GM23338 (cell line): Measurements from ENCODE around the gene ITPR3. TPM values are rescaled to one million over a fixed set of nuclear protein-coding genes. Genes with fewer than 3 reads are reported as not detected.
A peak's percentile ranks its signal among the peaks of the same experiment; 100 is the strongest.

Experiments
- ATAC-seq: fragments of 200-7000 bp; cut with Tn5 transposase; 3 replicates; pipeline ENCODE4 v1.9.1; 2020
- DNase-seq: peaks from one replicate; pipeline ENCODE4 v3.0.0-alpha.2; 2015; ENCODE audit warnings: low spot score
- H2AFZ ChIP-seq: fragments of 200-600 bp; sonication (generic); 2 replicates; pipeline ENCODE4 v1.8.0; 2016; ENCODE audit warnings: antibody characterized with exemption, mild to moderate bottlenecking, moderate library complexity
- H3F3A ChIP-seq: fragments of 200-600 bp; sonication (generic); replicated peaks from 2 replicates; pipeline ENCODE4 v1.8.0; 2017; ENCODE audit warnings: antibody characterized with exemption, mixed run types, low read depth
- H3K27ac ChIP-seq: fragments of 200-600 bp; sonication (generic); 2 replicates; pipeline ENCODE4 v1.6.1; 2016; ENCODE audit warnings: low read depth
- H3K27me3 ChIP-seq: fragments of 200-600 bp; sonication (generic); 2 replicates; pipeline ENCODE4 v1.8.0; 2016; ENCODE audit warnings: mild to moderate bottlenecking, mixed run types, moderate library complexity; ENCODE audit not compliant: insufficient read depth
- H3K36me3 ChIP-seq: fragments of 200-600 bp; sonication (generic); 2 replicates; pipeline ENCODE4 v1.8.0; 2016; ENCODE audit warnings: mild to moderate bottlenecking; ENCODE audit not compliant: insufficient read depth
- H3K4me1 ChIP-seq: fragments of 200-600 bp; sonication (generic); 2 replicates; pipeline ENCODE4 v1.8.0; 2016; ENCODE audit warnings: mild to moderate bottlenecking, moderate library complexity; ENCODE audit not compliant: insufficient read depth
- H3K4me2 ChIP-seq: fragments of 200-600 bp; sonication (generic); 2 replicates; pipeline ENCODE4 v1.7.1; 2017; ENCODE audit warnings: mixed run types
- H3K4me3 ChIP-seq: fragments of 200-600 bp; sonication (generic); 2 replicates; pipeline ENCODE4 v1.6.1; 2016; ENCODE audit warnings: mixed run types
- H3K79me2 ChIP-seq: fragments of 200-600 bp; sonication (generic); replicated peaks from 2 replicates; pipeline ENCODE4 v1.8.0; 2017; ENCODE audit warnings: mild to moderate bottlenecking; ENCODE audit not compliant: insufficient read depth
- H3K9me2 ChIP-seq: fragments of 200-600 bp; sonication (generic); 2 replicates; pipeline ENCODE4 v1.8.0; 2017; ENCODE audit not compliant: insufficient read depth
- H4K20me1 ChIP-seq: fragments of 200-600 bp; sonication (generic); replicated peaks from 2 replicates; pipeline ENCODE4 v1.8.0; 2017; ENCODE audit warnings: mild to moderate bottlenecking; ENCODE audit not compliant: insufficient read depth
- H3K27ac Mint-ChIP-seq: 2 replicates; pipeline ENCODE4 v1.8.0; 2020; ENCODE audit warnings: inconsistent platforms, mild to moderate bottlenecking, moderate library complexity, mixed read lengths
- H3K27me3 Mint-ChIP-seq: 3 replicates; pipeline ENCODE4 v1.8.0; 2022; ENCODE audit warnings: low read depth, mild to moderate bottlenecking, moderate library complexity, mixed read lengths, inconsistent platforms; ENCODE audit not compliant: insufficient read depth, poor library complexity
- H3K36me3 Mint-ChIP-seq: 3 replicates; pipeline ENCODE4 v1.8.0; 2021; ENCODE audit warnings: low read depth, mild to moderate bottlenecking, inconsistent platforms, moderate library complexity, mixed read lengths
- H3K4me1 Mint-ChIP-seq: 3 replicates; pipeline ENCODE4 v1.8.0; 2020; ENCODE audit warnings: mild to moderate bottlenecking, inconsistent platforms, mixed read lengths
- H3K4me3 Mint-ChIP-seq: 3 replicates; pipeline ENCODE4 v1.8.0; 2021; ENCODE audit warnings: moderate library complexity, mild to moderate bottlenecking, inconsistent platforms, mixed read lengths
- H3K9me3 Mint-ChIP-seq: 3 replicates; pipeline ENCODE4 v1.8.0; 2020; ENCODE audit warnings: moderate library complexity, mild to moderate bottlenecking, inconsistent platforms, mixed read lengths
- CREB1 ChIP-seq: fragments of 250-450 bp; sonication (Bioruptor Pico); IDR thresholded peaks from 2 replicates; pipeline ENCODE4 v1.5.0; 2020; ENCODE audit warnings: low read depth, mild to moderate bottlenecking, moderate library complexity
- ETS1 ChIP-seq: IDR thresholded peaks from 2 replicates; pipeline ENCODE4 v1.6.1; 2016; ENCODE audit warnings: antibody characterized with exemption
- EZH2 ChIP-seq: fragments of 200-600 bp; sonication (generic); IDR thresholded peaks from one replicate; pipeline ENCODE4 v1.8.0; 2017; ENCODE audit warnings: antibody characterized with exemption, mild to moderate bottlenecking, low read depth; ENCODE audit not compliant: unreplicated experiment
- EZH2phosphoT487 ChIP-seq: fragments of 200-600 bp; sonication (generic); IDR thresholded peaks from one replicate; pipeline ENCODE4 v1.8.1; 2018; ENCODE audit warnings: antibody characterized with exemption; ENCODE audit not compliant: unreplicated experiment
- JUNB ChIP-seq: IDR thresholded peaks from one replicate; pipeline ENCODE4 v1.6.1; 2016; ENCODE audit warnings: antibody characterized with exemption; ENCODE audit not compliant: unreplicated experiment
- NANOG ChIP-seq: IDR thresholded peaks from 2 replicates; pipeline ENCODE4 v1.6.1; 2016; ENCODE audit warnings: antibody characterized with exemption, borderline replicate concordance
- POLR2AphosphoS5 ChIP-seq: IDR thresholded peaks from 2 replicates; pipeline ENCODE4 v1.6.1; 2016; ENCODE audit warnings: antibody characterized with exemption, low read depth
- REST ChIP-seq: IDR thresholded peaks from one replicate; pipeline ENCODE4 v1.6.1; 2018; ENCODE audit warnings: antibody characterized with exemption; ENCODE audit not compliant: unreplicated experiment
- STAT1 ChIP-seq: IDR thresholded peaks from one replicate; pipeline ENCODE4 v1.6.1; 2016; ENCODE audit warnings: antibody characterized with exemption; ENCODE audit not compliant: unreplicated experiment
- ZNF114 ChIP-seq: fragments of 250-450 bp; sonication (Bioruptor Pico); IDR thresholded peaks from 2 replicates; pipeline ENCODE4 v1.5.0; 2020; ENCODE audit warnings: mild to moderate bottlenecking, moderate library complexity
- ZNF331 ChIP-seq: fragments of 250-450 bp; sonication (Bioruptor Pico); IDR thresholded peaks from 2 replicates; pipeline ENCODE4 v1.5.0; 2020; ENCODE audit warnings: low read depth, mild to moderate bottlenecking, moderate library complexity
- ZNF462 ChIP-seq: fragments of 250-450 bp; sonication (Bioruptor Pico); IDR thresholded peaks from 2 replicates; pipeline ENCODE4 v1.5.0; 2020; ENCODE audit warnings: mild to moderate bottlenecking, moderate library complexity
- polyA plus RNA-seq: library from polyadenylated mRNA; unstranded; fragments of >200 nt; fragmentation: Nextera tagmentation; extraction: Ambion mirVana; gene quantifications from 2 replicates; pipeline ENCODE4 v1.2.1, GENCODE V29; 2016
- total RNA-seq: library from RNA; depleted of rRNA; stranded (reverse); fragments of >200 nt; shearing (Covaris generic); gene quantifications from 2 replicates; pipeline ENCODE4 v1.2.3, GENCODE V29; 2014
- TF ChIP-seq, protein P1 (sequence below), 2 experiments: fragments of 200-600 bp in 1 of 2; sonication (generic) in 1 of 2; conservative IDR thresholded peaks; 2 replicates each; pipeline versions ENCODE4 v1.5.1 to v1.6.1; 2016 to 2017; ENCODE audit warnings: antibody characterized with exemption in 2 of 2, low read depth in 2 of 2, mild to moderate bottlenecking in 2 of 2, moderate library complexity in 1 of 2

The ITPR3 gene
- total and polyA plus RNA-seq, 2 experiments from 2014 or later, result 7.3 to 31.9 TPM

- no peak for TF ChIP-seq ZNF331 (CRISPR knock-in tag)
- TF ChIP-seq EZH2, result no peak
- TF ChIP-seq, protein P1, sequence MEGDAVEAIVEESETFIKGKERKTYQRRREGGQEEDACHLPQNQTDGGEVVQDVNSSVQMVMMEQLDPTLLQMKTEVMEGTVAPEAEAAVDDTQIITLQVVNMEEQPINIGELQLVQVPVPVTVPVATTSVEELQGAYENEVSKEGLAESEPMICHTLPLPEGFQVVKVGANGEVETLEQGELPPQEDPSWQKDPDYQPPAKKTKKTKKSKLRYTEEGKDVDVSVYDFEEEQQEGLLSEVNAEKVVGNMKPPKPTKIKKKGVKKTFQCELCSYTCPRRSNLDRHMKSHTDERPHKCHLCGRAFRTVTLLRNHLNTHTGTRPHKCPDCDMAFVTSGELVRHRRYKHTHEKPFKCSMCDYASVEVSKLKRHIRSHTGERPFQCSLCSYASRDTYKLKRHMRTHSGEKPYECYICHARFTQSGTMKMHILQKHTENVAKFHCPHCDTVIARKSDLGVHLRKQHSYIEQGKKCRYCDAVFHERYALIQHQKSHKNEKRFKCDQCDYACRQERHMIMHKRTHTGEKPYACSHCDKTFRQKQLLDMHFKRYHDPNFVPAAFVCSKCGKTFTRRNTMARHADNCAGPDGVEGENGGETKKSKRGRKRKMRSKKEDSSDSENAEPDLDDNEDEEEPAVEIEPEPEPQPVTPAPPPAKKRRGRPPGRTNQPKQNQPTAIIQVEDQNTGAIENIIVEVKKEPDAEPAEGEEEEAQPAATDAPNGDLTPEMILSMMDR (conservative IDR thresholded peaks at IDR 0.05; ENCODE audit: low read depth in 2 of 2), result no peak
- TF ChIP-seq STAT1, result no peak
- TF ChIP-seq REST, result no peak
- no peak for TF ChIP-seq CREB1 (CRISPR knock-in tag)
- no peak for TF ChIP-seq NANOG
- no peak for TF ChIP-seq POLR2AphosphoS5
- no peak for TF ChIP-seq JUNB
- TF ChIP-seq EZH2phosphoT487, result no peak
- TF ChIP-seq ETS1, result no peak
- no peak for TF ChIP-seq ZNF462 (CRISPR knock-in tag)
- no peak for TF ChIP-seq ZNF114 (CRISPR knock-in tag)
- Histone ChIP-seq H3K27ac (no peak overlapping the region), H3K27me3 (no peaks in the 10 kb centered on the region), H3K36me3 (no peaks in the 10 kb centered on the region), H3F3A (no peaks in the 10 kb centered on the region), H3K79me2 (no peaks in the 10 kb centered on the region), H3K4me2 (no peak overlapping the region), H4K20me1 (no peaks in the 10 kb centered on the region), H3K4me3 (no peak overlapping the region), H3K4me1 (peaks cover 20% of the 10 kb centered on the region), H2AFZ (peak overlapping the region; percentile 81), H3K9me2 (no peaks in the 10 kb centered on the region)
- peak; percentile 10 for ATAC-seq
- Mint-ChIP-seq H3K27me3 (peaks cover 11% of the 10 kb centered on the region), H3K27ac (peak overlapping the region; percentile 66; the same call in 1 of the 2 replicates), H3K9me3 (no peaks in the 10 kb centered on the region), H3K4me3 (no peak overlapping the region), H3K4me1 (peaks cover 43% of the 10 kb centered on the region), H3K36me3 (no peaks in the 10 kb centered on the region)
- DNase-seq, result no peak
Measured at GRCh38 chr6:33744895-33745546, 123.9 kb downstream of the ITPR3 start.
